Right lobe of liver (tissue), 6 donors: ENCODE measurements around the gene TGM4. TPM values are rescaled to one million over a fixed set of nuclear protein-coding genes. Genes with fewer than 3 reads are reported as not detected.

Source experiments
- ATAC-seq, 4 donors: fragments of 200-7000 bp; cut with Tn5 transposase; one replicate each; pipeline ENCODE4 v1.9.1; 2020; ENCODE audit warnings: mild to moderate bottlenecking in 4 of 4, moderate library complexity in 4 of 4
- DNase-seq, 3 donors: peaks; one replicate each; pipeline ENCODE4 v3.0.0-alpha.2; 2020
- H3K27ac ChIP-seq, 3 donors: fragments of 200-600 bp; one replicate each; pipeline ENCODE4 v1.8.0; 2022
- H3K27me3 ChIP-seq, 2 donors: fragments of 200-600 bp; one replicate each; pipeline ENCODE4 v1.8.0; 2022
- H3K36me3 ChIP-seq, 4 donors: fragments of 200-600 bp; sonication (generic) in 1 of 4; one replicate each; pipeline versions ENCODE4 v1.5.1 to v1.8.0; 2017 to 2022; ENCODE audit warnings: control low read depth in 1 of 4
- H3K4me1 ChIP-seq, 4 donors: fragments of 200-600 bp; sonication (generic) in 1 of 4; one replicate each; pipeline versions ENCODE4 v1.5.1 to v1.8.0; 2017 to 2022; ENCODE audit warnings: control low read depth in 1 of 4
- H3K4me3 ChIP-seq, 3 donors: fragments of 200-600 bp; one replicate each; pipeline ENCODE4 v1.8.0; 2022
- H3K9me3 ChIP-seq, 4 donors: fragments of 200-600 bp; sonication (generic) in 1 of 4; one replicate each; pipeline versions ENCODE4 v1.5.1 to v1.8.0; 2017 to 2022; ENCODE audit warnings: control low read depth in 1 of 4
- POLR2A ChIP-seq: fragments of 450-650 bp; IDR thresholded peaks from one replicate; pipeline ENCODE4 v1.6.1; 2017; ENCODE audit warnings: antibody characterized with exemption, mild to moderate bottlenecking
- WGBS: methylation state at CpG from one replicate; pipeline ENCODE4 v1.1.6; 2018; ENCODE audit warnings: low coverage, low lambda C conversion rate; ENCODE audit not compliant: insufficient coverage; ENCODE audit errors: missing lambda C conversion rate; 5-methylcytosine and 5-hydroxymethylcytosine counted together
- intact Hi-C, 2 donors: fragments of 100-400 bp; cut with DNase I; formaldehyde crosslinking; loops; one replicate each; pipeline versions ENCODE4 v1.11.2 to v1.14.1; 2022
- total RNA-seq, 6 experiments: library from RNA; depleted of rRNA in 2 of 6; stranded (reverse); fragments of >200 nt in 2 of 6; fragmentation: NEBNext Ultra II Directional in 3 of 6; extraction: Animal tissue kit (Norgen Biotek cat#: 25700) in 3 of 6; gene quantifications; one replicate each; pipeline versions ENCODE4 v1.1.0 to v1.2.4, GENCODE V29; 2016 to 2023
- TF ChIP-seq, protein P1 (sequence below), 4 donors: fragments of 200-600 bp in 3 of 4; fragments of 450-650 bp in 1 of 4; IDR thresholded peaks; one replicate each; pipeline versions ENCODE4 v1.5.1 to v1.8.0; 2016 to 2022; ENCODE audit warnings: antibody characterized with exemption in 4 of 4, mild to moderate bottlenecking in 2 of 4
- donor health status: DM: no; HTN: yes; CAD: no.
- donor health status: DM: no; HTN: no; CAD: no.
- donor health status: DM: no; HTN: no; CAD: no.
- donor health status: DM: no; HTN: yes; CAD: no.
- donor health status: DM: no; HTN: yes; CAD: no.

TGM4 gene
- total RNA-seq, 6 experiments from 2014 or later, result not detected

DNA sequence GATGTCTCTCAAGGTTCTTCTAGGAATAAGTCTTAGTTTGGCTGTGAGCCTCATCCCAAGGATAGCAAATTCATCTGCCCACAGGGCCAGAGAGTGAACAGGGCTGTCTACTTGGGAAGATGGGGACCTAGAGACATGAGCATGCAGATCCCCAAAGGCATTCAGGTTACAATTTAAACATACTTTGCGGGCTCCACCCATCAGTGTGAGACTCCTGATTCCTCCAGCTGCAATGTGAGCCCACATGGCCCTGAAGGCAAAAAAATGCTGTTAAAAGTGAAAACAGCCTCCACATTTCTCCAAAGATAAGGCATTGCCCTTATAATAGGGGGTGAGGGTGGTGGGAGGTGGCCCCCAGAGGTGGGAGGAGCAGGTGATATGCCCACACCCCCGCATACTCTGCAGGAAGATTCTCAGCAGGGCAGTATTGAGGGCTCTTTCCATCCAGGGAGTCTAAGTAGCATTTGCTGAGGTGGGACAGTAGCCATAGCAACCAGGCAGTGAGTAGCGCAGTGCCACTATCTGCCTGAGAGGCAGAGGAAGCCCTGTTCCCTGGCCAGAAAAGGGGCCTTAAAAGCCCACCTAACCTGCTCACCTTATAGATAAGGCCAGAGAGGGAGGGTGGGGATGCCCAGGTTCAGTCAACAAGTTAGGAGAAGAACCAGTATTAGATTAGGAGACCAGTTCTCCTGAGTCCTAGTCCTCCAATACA lies 31.2 kb downstream of the TGM4 start:
- intact Hi-C loops, result loop anchor here in 1 of 2 donors (5.0 kb wide), 1 partner anchor 378 kb away; no protein-coding TSS in a partner anchor
- 66% methylated on average over 3 of the region's 3 CpGs for WGBS
- TF ChIP-seq, protein P1, sequence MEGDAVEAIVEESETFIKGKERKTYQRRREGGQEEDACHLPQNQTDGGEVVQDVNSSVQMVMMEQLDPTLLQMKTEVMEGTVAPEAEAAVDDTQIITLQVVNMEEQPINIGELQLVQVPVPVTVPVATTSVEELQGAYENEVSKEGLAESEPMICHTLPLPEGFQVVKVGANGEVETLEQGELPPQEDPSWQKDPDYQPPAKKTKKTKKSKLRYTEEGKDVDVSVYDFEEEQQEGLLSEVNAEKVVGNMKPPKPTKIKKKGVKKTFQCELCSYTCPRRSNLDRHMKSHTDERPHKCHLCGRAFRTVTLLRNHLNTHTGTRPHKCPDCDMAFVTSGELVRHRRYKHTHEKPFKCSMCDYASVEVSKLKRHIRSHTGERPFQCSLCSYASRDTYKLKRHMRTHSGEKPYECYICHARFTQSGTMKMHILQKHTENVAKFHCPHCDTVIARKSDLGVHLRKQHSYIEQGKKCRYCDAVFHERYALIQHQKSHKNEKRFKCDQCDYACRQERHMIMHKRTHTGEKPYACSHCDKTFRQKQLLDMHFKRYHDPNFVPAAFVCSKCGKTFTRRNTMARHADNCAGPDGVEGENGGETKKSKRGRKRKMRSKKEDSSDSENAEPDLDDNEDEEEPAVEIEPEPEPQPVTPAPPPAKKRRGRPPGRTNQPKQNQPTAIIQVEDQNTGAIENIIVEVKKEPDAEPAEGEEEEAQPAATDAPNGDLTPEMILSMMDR (IDR thresholded peaks at IDR 0.05), result no peak
- TF ChIP-seq POLR2A, result no peak
- H3K4me1 ChIP-seq, result no peaks in the 10 kb centered on the region
- H3K36me3 ChIP-seq, result no peaks in the 10 kb centered on the region
- no peak overlapping the region for H3K27ac ChIP-seq
- H3K27me3 ChIP-seq, result no peaks in the 10 kb centered on the region
- ATAC-seq, result no peak
- no peak for DNase-seq
- no peaks in the 10 kb centered on the region for H3K9me3 ChIP-seq
- no peak overlapping the region for H3K4me3 ChIP-seq

- Histone ChIP-seq H3K4me1 (no peaks in the 10 kb centered on the region), H3K27ac (no peak overlapping the region), H3K4me3 (no peak overlapping the region), H3K9me3 (no peaks in the 10 kb centered on the region), H3K36me3 (no peaks in the 10 kb centered on the region), H3K27me3 (no peaks in the 10 kb centered on the region)
- intact Hi-C loops, result loop anchor here in 1 of 2 donors (5.0 kb wide), 1 partner anchor 380 kb away; no protein-coding TSS in a partner anchor
- no peak for DNase-seq
- whole genome bisulfite sequencing, result 44% methylated on average over 2 of the region's 4 CpGs
- no peak for ATAC-seq
- no peak for TF ChIP-seq POLR2A
- TF ChIP-seq, protein P1 (IDR thresholded peaks at IDR 0.05), result no peak
Measured at GRCh38 chr3:44906997-44907396, 32.6 kb downstream of the TGM4 start.

DNA sequence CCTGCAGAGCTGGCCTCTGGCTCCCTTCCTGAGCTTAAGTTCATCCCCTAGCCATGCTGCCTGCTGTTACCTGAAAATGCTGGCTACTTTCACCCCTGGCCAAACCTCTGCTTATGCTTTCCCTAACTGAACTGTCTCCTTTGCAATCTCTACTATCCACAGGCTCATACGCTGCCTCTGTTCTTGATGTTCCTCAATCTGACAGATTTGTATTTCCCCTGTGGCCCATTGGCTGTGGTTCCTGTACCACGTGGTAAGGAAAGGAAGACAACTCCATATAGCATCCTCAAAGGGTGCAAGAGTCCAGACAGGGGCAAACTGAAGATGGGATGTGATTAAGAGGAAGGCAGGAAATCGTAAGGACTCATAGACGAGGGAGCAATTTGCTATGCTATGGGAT lies 33.2 kb downstream of the TGM4 start:
- H3K36me3 ChIP-seq, result no peaks in the 10 kb centered on the region
- H3K9me3 ChIP-seq, result no peaks in the 10 kb centered on the region
- intact Hi-C loops, result loop anchor here in 1 of 2 donors (5.0 kb wide), 1 partner anchor 380 kb away; no protein-coding TSS in a partner anchor
- no peak for ATAC-seq
- H3K27ac ChIP-seq, result no peak overlapping the region
- no peak overlapping the region for H3K4me3 ChIP-seq
- H3K27me3 ChIP-seq, result no peaks in the 10 kb centered on the region
- H3K4me1 ChIP-seq, result no peaks in the 10 kb centered on the region
- WGBS, result 60% methylated on average over 4 of the region's 4 CpGs
- no peak for DNase-seq
- TF ChIP-seq, protein P1 (IDR thresholded peaks at IDR 0.05), result no peak
- TF ChIP-seq POLR2A, result no peak

- Histone ChIP-seq H3K27me3 (no peaks in the 10 kb centered on the region), H3K4me3 (no peak overlapping the region), H3K4me1 (no peaks in the 10 kb centered on the region), H3K27ac (no peak overlapping the region), H3K9me3 (no peaks in the 10 kb centered on the region), H3K36me3 (no peaks in the 10 kb centered on the region)
- ATAC-seq (no peak), DNase-seq (no peak)
- intact Hi-C loops, result loop anchor here in 1 of 2 donors (5.0 kb wide), 1 partner anchor 382 kb away; no protein-coding TSS in a partner anchor
- WGBS, result 27% methylated on average over 2 of the region's 2 CpGs
- no peak for TF ChIP-seq POLR2A
- TF ChIP-seq, protein P1 (IDR thresholded peaks at IDR 0.05), result no peak
Measured at GRCh38 chr3:44909063-44909462, 34.7 kb downstream of the TGM4 start.
